ENCODE results near the gene SKP1. TPM values are rescaled to one million over a fixed set of nuclear protein-coding genes. Genes with fewer than 3 reads are reported as not detected.

Gene SKP1
- total RNA-seq, 1 donor from 2014 or later: 352 TPM

GRCh38 chr5:134129411-134130238, 47.1 kb downstream of the SKP1 start:
- H3K27me3 Mint-ChIP-seq (ENCODE audit: low read depth): no peaks in the 10 kb centered on the region
- H3K36me3 Mint-ChIP-seq: no peaks in the 10 kb centered on the region
- no peak for DNase-seq (ENCODE audit: low spot score in 2 of 2, unreplicated experiment in 2 of 2)
- peaks cover 6% of the 10 kb centered on the region for H3K4me1 Mint-ChIP-seq
- no peaks in the 10 kb centered on the region for H3K9me3 Mint-ChIP-seq
- H3K27ac Mint-ChIP-seq: no peak overlapping the region
- TF ChIP-seq, protein P1, sequence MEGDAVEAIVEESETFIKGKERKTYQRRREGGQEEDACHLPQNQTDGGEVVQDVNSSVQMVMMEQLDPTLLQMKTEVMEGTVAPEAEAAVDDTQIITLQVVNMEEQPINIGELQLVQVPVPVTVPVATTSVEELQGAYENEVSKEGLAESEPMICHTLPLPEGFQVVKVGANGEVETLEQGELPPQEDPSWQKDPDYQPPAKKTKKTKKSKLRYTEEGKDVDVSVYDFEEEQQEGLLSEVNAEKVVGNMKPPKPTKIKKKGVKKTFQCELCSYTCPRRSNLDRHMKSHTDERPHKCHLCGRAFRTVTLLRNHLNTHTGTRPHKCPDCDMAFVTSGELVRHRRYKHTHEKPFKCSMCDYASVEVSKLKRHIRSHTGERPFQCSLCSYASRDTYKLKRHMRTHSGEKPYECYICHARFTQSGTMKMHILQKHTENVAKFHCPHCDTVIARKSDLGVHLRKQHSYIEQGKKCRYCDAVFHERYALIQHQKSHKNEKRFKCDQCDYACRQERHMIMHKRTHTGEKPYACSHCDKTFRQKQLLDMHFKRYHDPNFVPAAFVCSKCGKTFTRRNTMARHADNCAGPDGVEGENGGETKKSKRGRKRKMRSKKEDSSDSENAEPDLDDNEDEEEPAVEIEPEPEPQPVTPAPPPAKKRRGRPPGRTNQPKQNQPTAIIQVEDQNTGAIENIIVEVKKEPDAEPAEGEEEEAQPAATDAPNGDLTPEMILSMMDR (IDR thresholded peaks at IDR 0.05; ENCODE audit: unreplicated experiment): no peak
- no peak overlapping the region for H3K4me3 Mint-ChIP-seq

DNA sequence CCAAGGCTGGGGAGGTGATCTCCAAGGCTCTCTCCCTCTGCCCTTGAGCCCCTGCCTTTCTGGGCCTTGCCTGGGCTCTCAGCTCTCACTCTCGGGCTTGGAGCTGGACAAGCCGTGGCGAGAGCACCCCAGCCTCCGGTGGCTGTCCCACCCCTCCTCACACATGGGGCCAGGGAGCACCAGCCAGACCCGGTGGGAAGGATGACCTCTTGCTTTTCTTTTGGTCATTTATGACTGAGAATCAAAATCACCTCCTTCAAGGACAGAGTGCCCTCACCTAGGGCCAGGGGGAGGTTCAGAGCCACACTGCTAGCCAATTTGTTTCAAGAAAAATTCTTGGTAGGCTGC, 48.1 kb downstream of the SKP1 start:
- Mint-ChIP-seq H3K36me3 (no peaks in the 10 kb centered on the region), H3K4me3 (no peak overlapping the region), H3K27ac (no peak overlapping the region), H3K27me3 (ENCODE audit: low read depth) (no peaks in the 10 kb centered on the region), H3K4me1 (peaks cover 6% of the 10 kb centered on the region), H3K9me3 (no peaks in the 10 kb centered on the region)
- TF ChIP-seq, protein P1 (IDR thresholded peaks at IDR 0.05; ENCODE audit: unreplicated experiment): no peak
- no peak for DNase-seq (ENCODE audit: low spot score in 2 of 2, unreplicated experiment in 2 of 2)

- peaks cover 6% of the 10 kb centered on the region for H3K4me1 Mint-ChIP-seq
- TF ChIP-seq, protein P1 (IDR thresholded peaks at IDR 0.05; ENCODE audit: unreplicated experiment): no peak
- no peak overlapping the region for H3K27ac Mint-ChIP-seq
- H3K27me3 Mint-ChIP-seq (ENCODE audit: low read depth): no peaks in the 10 kb centered on the region
- DNase-seq (ENCODE audit: low spot score in 2 of 2, unreplicated experiment in 2 of 2): no peak
- no peaks in the 10 kb centered on the region for H3K36me3 Mint-ChIP-seq
- no peaks in the 10 kb centered on the region for H3K9me3 Mint-ChIP-seq
- H3K4me3 Mint-ChIP-seq: no peak overlapping the region
Measured at GRCh38 chr5:134127988-134128647, 48.6 kb downstream of the SKP1 start.

GRCh38 chr5:134127376-134127861, 49.3 kb downstream of the SKP1 start:
- DNase-seq (ENCODE audit: low spot score in 2 of 2, unreplicated experiment in 2 of 2): no peak
- H3K36me3 Mint-ChIP-seq: no peaks in the 10 kb centered on the region
- no peaks in the 10 kb centered on the region for H3K9me3 Mint-ChIP-seq
- TF ChIP-seq, protein P1 (IDR thresholded peaks at IDR 0.05; ENCODE audit: unreplicated experiment): no peak
- H3K4me3 Mint-ChIP-seq: no peak overlapping the region
- H3K4me1 Mint-ChIP-seq: peaks cover 6% of the 10 kb centered on the region
- peak overlapping the region; percentile 21 for H3K27ac Mint-ChIP-seq
- no peaks in the 10 kb centered on the region for H3K27me3 Mint-ChIP-seq (ENCODE audit: low read depth)

- Mint-ChIP-seq H3K9me3 (no peaks in the 10 kb centered on the region), H3K36me3 (no peaks in the 10 kb centered on the region), H3K4me1 (peaks cover 6% of the 10 kb centered on the region), H3K27ac (no peak overlapping the region), H3K4me3 (no peak overlapping the region), H3K27me3 (ENCODE audit: low read depth) (no peaks in the 10 kb centered on the region)
- TF ChIP-seq, protein P1 (IDR thresholded peaks at IDR 0.05; ENCODE audit: unreplicated experiment): no peak
- no peak for DNase-seq (ENCODE audit: low spot score in 2 of 2, unreplicated experiment in 2 of 2)
Measured at GRCh38 chr5:134125039-134126015, 51.4 kb downstream of the SKP1 start.

All from mesothelial cell of epicardium (in vitro differentiated cells).